Embryonic facial prominence (tissue), 1 donor: ENCODE data around the gene ING3.
"Not testable (repeated sequence)": the region's sequence is repeated elsewhere in the genome, so short reads cannot be mapped to it uniquely, and the experiment has no call there.

ENCODE experiments used
- DNase-seq: peaks from one replicate; pipeline ENCODE4 v3.0.0-alpha.2; 2016; ENCODE audit errors: extremely low spot score

ING3 gene

GRCh38 chr7:120949998-120950538, 509 bp upstream of the ING3 start:
- DNase-seq = no peak

DNA sequence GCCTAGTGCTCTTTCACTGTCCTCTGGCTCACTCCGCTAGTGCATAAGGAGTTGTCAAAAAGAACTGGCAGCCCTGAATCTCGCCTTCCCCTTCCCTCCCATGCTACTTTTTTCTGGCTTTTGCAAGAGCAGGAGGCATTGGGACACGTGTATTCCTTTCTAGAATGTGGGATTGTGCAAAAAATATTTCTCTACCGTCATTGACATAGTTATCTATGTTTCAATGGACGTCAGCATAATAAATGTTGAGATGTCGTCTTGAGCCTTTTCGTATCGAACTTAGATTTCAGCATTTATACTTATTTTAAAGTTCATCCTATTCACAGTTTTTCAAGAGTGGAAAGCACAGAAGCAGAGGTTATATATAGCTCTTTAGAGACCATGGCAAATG, 727 bp downstream of the ING3 start:
- no peak for DNase-seq

DNA sequence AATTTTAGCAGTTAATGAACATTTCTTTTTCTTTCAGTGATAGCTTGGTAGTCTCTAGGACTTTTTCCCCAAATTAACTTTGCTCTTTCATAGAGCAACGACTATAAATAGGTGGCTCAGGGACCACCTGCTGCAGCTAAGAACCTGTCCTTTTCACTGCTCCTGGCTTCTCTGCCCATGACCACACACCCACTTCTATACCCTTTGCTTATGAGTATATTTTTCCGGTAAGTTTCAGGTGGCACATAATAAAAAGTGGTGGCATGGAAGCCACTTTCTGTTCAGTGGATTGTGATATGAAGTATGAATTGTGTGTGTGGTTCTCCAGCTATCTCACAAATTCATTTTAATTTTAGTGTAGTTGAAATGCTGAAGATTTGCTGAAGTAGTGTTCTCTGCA, 1.2 kb downstream of the ING3 start:
- DNase-seq = no peak

GRCh38 chr7:120955577-120956149, 5.1 kb downstream of the ING3 start:
- DNase-seq = no peak

GRCh38 chr7:120959929-120960484, 9.4 kb downstream of the ING3 start:
- no peak for DNase-seq

DNA sequence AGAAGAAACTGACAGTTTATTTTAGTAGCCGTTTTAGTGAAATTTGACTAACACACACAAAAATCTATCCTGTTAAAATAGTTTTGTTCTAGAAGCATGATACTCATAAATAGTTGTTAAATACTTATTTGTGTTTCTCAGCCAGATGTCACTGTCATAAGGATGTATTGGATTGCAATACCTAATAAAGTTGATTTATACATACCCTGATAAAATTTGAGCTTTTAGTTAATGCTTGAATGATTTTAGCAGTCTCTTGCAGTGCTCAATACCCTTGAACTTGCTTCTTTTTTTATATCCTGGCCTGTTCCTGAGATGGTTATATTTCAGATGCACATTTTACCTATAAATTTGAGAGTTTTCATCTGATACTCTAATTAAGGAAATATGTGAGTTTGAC, 10.1 kb downstream of the ING3 start:
- DNase-seq = no peak

GRCh38 chr7:120961638-120962173, 11.1 kb downstream of the ING3 start:
- DNase-seq = no peak

DNA sequence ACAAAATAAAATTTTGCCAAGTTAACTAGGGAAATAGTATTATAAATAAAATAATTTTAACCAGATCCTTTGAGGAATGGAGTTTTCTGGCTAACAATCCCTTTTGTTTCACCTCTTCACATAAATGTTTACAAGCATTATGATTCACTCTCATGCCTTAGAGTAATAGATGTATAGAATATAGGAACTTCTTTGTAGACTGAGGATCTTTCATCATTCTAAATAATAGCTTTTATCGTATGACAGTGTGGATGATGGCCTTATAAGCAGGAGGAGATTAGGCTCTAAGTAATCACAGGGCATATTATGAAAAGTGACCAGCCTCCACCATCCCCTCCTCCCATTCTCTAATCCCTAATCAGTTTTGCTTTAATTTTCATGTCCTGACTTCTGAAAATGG, 13.5 kb downstream of the ING3 start:
- DNase-seq = no peak

GRCh38 chr7:120966961-120967360, 16.4 kb downstream of the ING3 start:
- no peak for DNase-seq

- no peak for DNase-seq
Measured at GRCh38 chr7:120973849-120974248, 23.3 kb downstream of the ING3 start.

DNA sequence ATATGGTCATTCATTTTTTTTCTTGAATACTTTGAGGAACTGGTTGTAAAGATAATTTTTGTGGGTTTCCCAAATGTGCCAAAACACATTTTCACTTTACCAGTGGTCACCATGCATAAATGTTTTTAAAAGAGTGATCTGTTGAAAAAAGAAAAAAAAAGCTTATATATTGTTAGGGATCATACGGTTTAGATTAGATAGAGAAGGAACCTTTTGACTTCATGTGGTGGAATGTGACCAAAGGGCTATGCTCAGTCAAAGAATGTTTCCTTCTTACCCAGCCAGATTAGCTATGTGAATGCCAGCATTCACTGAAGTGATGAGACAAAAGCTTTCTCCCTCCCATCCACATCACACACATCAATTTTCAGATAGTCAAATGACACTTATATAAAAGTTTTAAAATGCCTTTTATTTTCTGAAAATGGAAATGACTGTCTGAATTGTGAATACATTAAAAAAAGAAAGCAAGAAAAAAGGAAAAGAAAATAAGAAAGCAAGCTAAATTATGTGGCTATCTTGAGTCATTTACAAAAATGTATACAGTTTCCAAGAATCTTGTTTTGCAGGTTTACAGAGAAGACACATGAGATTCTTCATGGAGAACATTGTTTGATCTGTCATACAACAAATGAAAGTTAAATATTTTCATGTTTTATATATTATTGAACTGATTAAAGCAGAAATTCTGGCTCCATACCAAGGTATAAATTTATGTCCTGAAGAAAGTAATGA, 29.4 kb downstream of the ING3 start:
- DNase-seq = no peak

- no peak for DNase-seq
Measured at GRCh38 chr7:120981117-120981516, 30.5 kb downstream of the ING3 start.

- no peak for DNase-seq
Measured at GRCh38 chr7:120981888-120982615, 31.5 kb downstream of the ING3 start.

DNA sequence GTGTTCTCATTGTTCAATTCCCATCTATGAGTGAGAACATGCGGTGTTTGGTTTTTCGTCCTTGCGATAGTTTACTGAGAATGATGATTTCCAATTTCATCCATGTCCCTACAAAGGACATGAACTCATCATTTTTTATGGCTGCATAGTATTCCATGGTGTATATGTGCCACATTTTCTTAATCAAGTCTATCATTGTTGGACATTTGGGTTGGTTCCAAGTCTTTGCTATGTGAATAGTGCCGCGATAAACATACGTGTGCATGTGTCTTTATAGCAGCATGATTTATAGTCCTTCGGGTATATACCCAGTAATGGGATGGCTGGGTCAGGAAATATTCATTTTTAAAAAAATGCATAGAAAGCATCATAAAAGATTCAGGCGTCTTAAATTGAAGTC, 33.0 kb downstream of the ING3 start:
- not testable (repeated sequence) for DNase-seq

- DNase-seq = no peak
Measured at GRCh38 chr7:120984406-120984805, 33.8 kb downstream of the ING3 start.

- DNase-seq = no peak
Measured at GRCh38 chr7:120985130-120985758, 34.7 kb downstream of the ING3 start.

DNA sequence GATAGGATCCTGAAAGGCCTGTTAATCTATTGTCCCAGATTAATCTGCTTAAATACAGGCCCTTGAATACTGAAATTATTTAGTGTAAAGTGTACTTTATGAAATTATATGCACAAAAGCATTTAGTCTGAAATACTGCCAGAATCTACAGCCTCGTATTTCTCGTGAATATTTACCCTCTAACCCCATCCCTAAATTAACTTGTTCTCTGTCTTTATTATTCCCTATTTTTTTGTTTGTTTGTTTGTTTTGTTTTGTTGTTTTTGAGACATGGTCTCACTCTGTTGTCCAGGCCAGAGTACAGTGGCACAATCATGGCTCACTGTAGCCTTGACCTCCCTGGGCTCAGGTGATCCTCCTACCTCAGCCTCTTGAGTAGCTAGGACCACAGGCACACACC, 35.3 kb downstream of the ING3 start:
- DNase-seq = no peak

GRCh38 chr7:120986650-120987049, 36.1 kb downstream of the ING3 start:
- DNase-seq = no peak

- no peak for DNase-seq
Measured at GRCh38 chr7:120987280-120987679, 36.7 kb downstream of the ING3 start.

GRCh38 chr7:120987683-120988590, 37.4 kb downstream of the ING3 start:
- peak; percentile 89 for DNase-seq
